Liver (tissue), 9 donors: Measurements from ENCODE around the gene GALNT9. TPM values are rescaled to one million over a fixed set of nuclear protein-coding genes. Genes with fewer than 3 reads are reported as not detected.

ENCODE experiments used
- DNase-seq: peaks from one replicate; pipeline ENCODE4 v3.0.0-alpha.2; 2017; ENCODE audit warnings: low spot score
- H3K27ac ChIP-seq, 2 donors: one replicate each; pipeline ENCODE4 v1.7.0; 2013; ENCODE audit warnings: inconsistent platforms in 2 of 2, low read length in 2 of 2, control low read depth in 1 of 2, low read depth in 1 of 2, mild to moderate bottlenecking in 1 of 2
- H3K27me3 ChIP-seq, 4 donors: one replicate each; pipeline versions ENCODE4 v1.6.1 to v1.7.0; 2013; ENCODE audit warnings: low read length in 3 of 4, inconsistent platforms in 1 of 4, mild to moderate bottlenecking in 1 of 4, moderate library complexity in 1 of 4; ENCODE audit not compliant: control insufficient read depth in 4 of 4, insufficient read depth in 4 of 4
- H3K36me3 ChIP-seq, 4 donors: one replicate each; pipeline versions ENCODE4 v1.6.1 to v1.7.0; 2013; ENCODE audit warnings: low read length in 3 of 4, mild to moderate bottlenecking in 3 of 4, low read depth in 1 of 4, moderate library complexity in 1 of 4; ENCODE audit not compliant: control insufficient read depth in 4 of 4, insufficient read depth in 3 of 4
- H3K4me1 ChIP-seq, 4 donors: one replicate each; pipeline versions ENCODE4 v1.6.1 to v1.7.0; 2013; ENCODE audit warnings: low read length in 3 of 4, mild to moderate bottlenecking in 3 of 4, moderate library complexity in 1 of 4; ENCODE audit not compliant: control insufficient read depth in 4 of 4, insufficient read depth in 4 of 4
- H3K4me3 ChIP-seq, 3 donors: one replicate each; pipeline versions ENCODE4 v1.6.1 to v1.7.0; 2013; ENCODE audit warnings: low read length in 3 of 3, control low read depth in 1 of 3, low read depth in 1 of 3, mild to moderate bottlenecking in 1 of 3
- H3K9ac ChIP-seq, 2 donors: one replicate each; pipeline ENCODE4 v1.7.0; 2013; ENCODE audit warnings: low read length in 2 of 2, mild to moderate bottlenecking in 2 of 2, moderate library complexity in 2 of 2, control low read depth in 1 of 2, low read depth in 1 of 2
- H3K9me3 ChIP-seq, 4 donors: one replicate each; pipeline versions ENCODE4 v1.6.1 to v1.7.0; 2013; ENCODE audit warnings: low read length in 3 of 4; ENCODE audit not compliant: control insufficient read depth in 4 of 4
- CTCF ChIP-seq: fragments of 150-350 bp; IDR thresholded peaks from 2 replicates; pipeline ENCODE4 v1.5.1; 2017; ENCODE audit warnings: improper control_type of control experiment, low read depth, low read length; ENCODE audit not compliant: missing input control
- EGR1 ChIP-seq, 2 donors: IDR thresholded peaks; 2 replicates each; pipeline ENCODE4 v1.6.1; 2016 to 2018; ENCODE audit warnings: antibody characterized with exemption in 2 of 2, low read depth in 2 of 2
- FOXA1 ChIP-seq: IDR thresholded peaks from 2 replicates; pipeline ENCODE4 v1.6.1; 2016; ENCODE audit warnings: antibody characterized with exemption
- FOXA2 ChIP-seq: IDR thresholded peaks from 2 replicates; pipeline ENCODE4 v1.6.1; 2016; ENCODE audit warnings: antibody characterized with exemption
- GABPA ChIP-seq, 2 donors: IDR thresholded peaks in 1 of 2; conservative IDR thresholded peaks in 1 of 2; 2 replicates each; pipeline ENCODE4 v1.6.1; 2016; ENCODE audit warnings: antibody characterized with exemption in 2 of 2, mild to moderate bottlenecking in 1 of 2, moderate library complexity in 1 of 2
- HNF4A ChIP-seq, 2 donors: conservative IDR thresholded peaks; 2 replicates each; pipeline ENCODE4 v1.6.1; 2016; ENCODE audit warnings: antibody characterized with exemption in 2 of 2, mild to moderate bottlenecking in 2 of 2
- HNF4G ChIP-seq: IDR thresholded peaks from 2 replicates; pipeline ENCODE4 v1.6.1; 2016; ENCODE audit warnings: antibody characterized with exemption
- MAX ChIP-seq: IDR thresholded peaks from 2 replicates; pipeline ENCODE4 v1.6.1; 2016; ENCODE audit warnings: antibody characterized with exemption
- RAD21 ChIP-seq, 2 donors: IDR thresholded peaks; 2 replicates each; pipeline ENCODE4 v1.6.1; 2016; ENCODE audit warnings: antibody characterized with exemption in 2 of 2, mild to moderate bottlenecking in 2 of 2
- RXRA ChIP-seq, 2 donors: IDR thresholded peaks; 2 replicates each; pipeline ENCODE4 v1.6.1; 2017 to 2018; ENCODE audit warnings: antibody characterized with exemption in 2 of 2, mild to moderate bottlenecking in 1 of 2
- SP1 ChIP-seq: IDR thresholded peaks from 2 replicates; pipeline ENCODE4 v1.6.1; 2018; ENCODE audit warnings: antibody characterized with exemption, mild to moderate bottlenecking
- TAF1 ChIP-seq: conservative IDR thresholded peaks from 2 replicates; pipeline ENCODE4 v1.6.1; 2016; ENCODE audit warnings: antibody characterized with exemption, mild to moderate bottlenecking
- YY1 ChIP-seq: IDR thresholded peaks from 2 replicates; pipeline ENCODE4 v1.6.1; 2016; ENCODE audit warnings: antibody characterized with exemption, mild to moderate bottlenecking
- WGBS: extraction: QIAGEN DNeasy Blood & Tissue Kit; methylation state at CpG from one replicate; pipeline ENCODE4 v1.1.7; 2013; 5-methylcytosine and 5-hydroxymethylcytosine counted together
- polyA plus RNA-seq, 2 donors: library from polyadenylated mRNA; stranded (reverse) in 1 of 2; unstranded in 1 of 2; fragments of 200-250 nt in 1 of 2; fragments of >200 nt in 1 of 2; fragmentation: Nextera tagmentation in 1 of 2; extraction: Ambion mirVana in 1 of 2; gene quantifications; one replicate each; pipeline versions ENCODE4 v1.2.1 to v1.2.3, GENCODE V29; 2013 to 2015
- total RNA-seq, 2 donors: library from RNA; depleted of rRNA; stranded (reverse); fragments of >200 nt; gene quantifications; one replicate each; pipeline ENCODE4 v1.2.3, GENCODE V29; 2014
- TF ChIP-seq, protein P1 (sequence below): IDR thresholded peaks from 2 replicates; pipeline ENCODE4 v1.6.1; 2016; ENCODE audit warnings: antibody characterized with exemption, mild to moderate bottlenecking
- TF ChIP-seq, protein P2 (sequence below): IDR thresholded peaks from 2 replicates; pipeline ENCODE4 v1.6.1; 2016; ENCODE audit warnings: antibody characterized with exemption
- TF ChIP-seq, protein P3 (sequence below): IDR thresholded peaks from 2 replicates; pipeline ENCODE4 v1.6.1; 2016; ENCODE audit warnings: antibody characterized with exemption
- donor health status: healthy.
- donor health status: healthy.
- donor health status: healthy.
- donor health status: healthy.
- donor health status: healthy.

The GALNT9 gene
- total and polyA plus RNA-seq, 4 donors = 0.05 to 0.25 (median 0.09) TPM; not detected in 1

GRCh38 chr12:132315507-132315906 lies 13.9 kb downstream of the GALNT9 start:
- H3K27me3 ChIP-seq = no peaks in the 10 kb centered on the region

DNA sequence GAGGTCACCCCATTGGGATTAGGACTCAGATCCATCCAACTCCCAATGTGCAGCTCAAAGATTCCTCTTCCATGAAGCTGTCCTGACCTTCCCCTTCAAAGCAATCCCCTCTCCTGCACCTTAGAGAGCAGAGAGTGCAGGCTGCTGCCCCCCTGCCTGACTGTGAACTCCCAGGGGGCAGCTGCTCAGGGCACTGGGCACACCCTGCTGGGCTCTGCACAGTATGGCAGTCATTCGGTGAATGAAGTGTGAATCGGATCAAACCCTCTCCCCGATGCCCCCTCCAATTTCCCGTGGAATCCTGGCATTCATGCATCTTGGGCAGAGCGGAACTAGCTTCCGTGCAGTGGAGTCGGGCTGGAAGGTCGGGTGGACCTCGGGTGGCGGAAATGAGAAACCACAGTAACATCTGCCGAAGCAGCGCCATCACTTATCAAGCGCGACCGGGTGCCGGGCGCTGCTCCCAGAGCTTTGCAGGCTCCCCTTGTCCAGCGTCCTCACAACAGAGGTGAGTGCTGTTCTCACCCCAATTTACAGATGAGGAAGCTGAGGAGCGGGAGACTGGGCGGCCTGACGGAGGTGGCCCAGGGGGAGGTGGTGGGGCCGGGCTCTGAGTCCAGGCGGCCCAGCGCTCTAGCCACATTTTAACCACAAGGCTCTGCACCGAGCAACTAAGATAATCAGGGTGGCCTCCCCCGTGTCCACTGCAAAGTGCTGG lies 14.7 kb downstream of the GALNT9 start:
- no peak overlapping the region for H3K27ac ChIP-seq
- H3K9me3 ChIP-seq = peaks cover 4 to 9% (median 7%) of the 10 kb centered on the region in 4 donors
- H3K4me1 ChIP-seq = no peaks in the 10 kb centered on the region
- TF ChIP-seq MAX (no peak), RXRA (IDR thresholded peaks at IDR 0.05) (no peak), GABPA (IDR thresholded peaks at IDR 0.05 in 1 of 2, conservative IDR thresholded peaks at IDR 0.05 in 1 of 2) (no peak), EGR1 (IDR thresholded peaks at IDR 0.05; ENCODE audit: low read depth in 2 of 2) (no peak), HNF4A (conservative IDR thresholded peaks at IDR 0.05) (no peak), TAF1 (no peak), HNF4G (no peak), CTCF (no peak), FOXA1 (no peak), YY1 (no peak), RAD21 (IDR thresholded peaks at IDR 0.05) (no peak), FOXA2 (no peak), SP1 (no peak)
- TF ChIP-seq, protein P1, sequence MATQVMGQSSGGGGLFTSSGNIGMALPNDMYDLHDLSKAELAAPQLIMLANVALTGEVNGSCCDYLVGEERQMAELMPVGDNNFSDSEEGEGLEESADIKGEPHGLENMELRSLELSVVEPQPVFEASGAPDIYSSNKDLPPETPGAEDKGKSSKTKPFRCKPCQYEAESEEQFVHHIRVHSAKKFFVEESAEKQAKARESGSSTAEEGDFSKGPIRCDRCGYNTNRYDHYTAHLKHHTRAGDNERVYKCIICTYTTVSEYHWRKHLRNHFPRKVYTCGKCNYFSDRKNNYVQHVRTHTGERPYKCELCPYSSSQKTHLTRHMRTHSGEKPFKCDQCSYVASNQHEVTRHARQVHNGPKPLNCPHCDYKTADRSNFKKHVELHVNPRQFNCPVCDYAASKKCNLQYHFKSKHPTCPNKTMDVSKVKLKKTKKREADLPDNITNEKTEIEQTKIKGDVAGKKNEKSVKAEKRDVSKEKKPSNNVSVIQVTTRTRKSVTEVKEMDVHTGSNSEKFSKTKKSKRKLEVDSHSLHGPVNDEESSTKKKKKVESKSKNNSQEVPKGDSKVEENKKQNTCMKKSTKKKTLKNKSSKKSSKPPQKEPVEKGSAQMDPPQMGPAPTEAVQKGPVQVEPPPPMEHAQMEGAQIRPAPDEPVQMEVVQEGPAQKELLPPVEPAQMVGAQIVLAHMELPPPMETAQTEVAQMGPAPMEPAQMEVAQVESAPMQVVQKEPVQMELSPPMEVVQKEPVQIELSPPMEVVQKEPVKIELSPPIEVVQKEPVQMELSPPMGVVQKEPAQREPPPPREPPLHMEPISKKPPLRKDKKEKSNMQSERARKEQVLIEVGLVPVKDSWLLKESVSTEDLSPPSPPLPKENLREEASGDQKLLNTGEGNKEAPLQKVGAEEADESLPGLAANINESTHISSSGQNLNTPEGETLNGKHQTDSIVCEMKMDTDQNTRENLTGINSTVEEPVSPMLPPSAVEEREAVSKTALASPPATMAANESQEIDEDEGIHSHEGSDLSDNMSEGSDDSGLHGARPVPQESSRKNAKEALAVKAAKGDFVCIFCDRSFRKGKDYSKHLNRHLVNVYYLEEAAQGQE = no peak
- TF ChIP-seq, protein P2, sequence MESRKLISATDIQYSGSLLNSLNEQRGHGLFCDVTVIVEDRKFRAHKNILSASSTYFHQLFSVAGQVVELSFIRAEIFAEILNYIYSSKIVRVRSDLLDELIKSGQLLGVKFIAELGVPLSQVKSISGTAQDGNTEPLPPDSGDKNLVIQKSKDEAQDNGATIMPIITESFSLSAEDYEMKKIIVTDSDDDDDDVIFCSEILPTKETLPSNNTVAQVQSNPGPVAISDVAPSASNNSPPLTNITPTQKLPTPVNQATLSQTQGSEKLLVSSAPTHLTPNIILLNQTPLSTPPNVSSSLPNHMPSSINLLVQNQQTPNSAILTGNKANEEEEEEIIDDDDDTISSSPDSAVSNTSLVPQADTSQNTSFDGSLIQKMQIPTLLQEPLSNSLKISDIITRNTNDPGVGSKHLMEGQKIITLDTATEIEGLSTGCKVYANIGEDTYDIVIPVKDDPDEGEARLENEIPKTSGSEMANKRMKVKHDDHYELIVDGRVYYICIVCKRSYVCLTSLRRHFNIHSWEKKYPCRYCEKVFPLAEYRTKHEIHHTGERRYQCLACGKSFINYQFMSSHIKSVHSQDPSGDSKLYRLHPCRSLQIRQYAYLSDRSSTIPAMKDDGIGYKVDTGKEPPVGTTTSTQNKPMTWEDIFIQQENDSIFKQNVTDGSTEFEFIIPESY = no peak
- TF ChIP-seq, protein P3, sequence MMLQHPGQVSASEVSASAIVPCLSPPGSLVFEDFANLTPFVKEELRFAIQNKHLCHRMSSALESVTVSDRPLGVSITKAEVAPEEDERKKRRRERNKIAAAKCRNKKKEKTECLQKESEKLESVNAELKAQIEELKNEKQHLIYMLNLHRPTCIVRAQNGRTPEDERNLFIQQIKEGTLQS = no peak
- WGBS = 86% methylated on average over 26 of the region's 26 CpGs
- no peaks in the 10 kb centered on the region for H3K36me3 ChIP-seq
- no peak for DNase-seq
- no peak overlapping the region for H3K9ac ChIP-seq
- no peak overlapping the region for H3K4me3 ChIP-seq
- H3K27me3 ChIP-seq = no peaks in the 10 kb centered on the region

More at GRCh38 chr12:132315507-132315906, 13.9 kb downstream of the GALNT9 start:
- TF ChIP-seq FOXA1 (no peak), RXRA (IDR thresholded peaks at IDR 0.05) (no peak), SP1 (no peak), FOXA2 (no peak), YY1 (no peak), RAD21 (IDR thresholded peaks at IDR 0.05) (no peak), MAX (no peak), HNF4A (conservative IDR thresholded peaks at IDR 0.05) (no peak)
- no peak for DNase-seq
- no peak overlapping the region for H3K4me3 ChIP-seq
- H3K9me3 ChIP-seq = peaks cover 4 to 9% (median 7%) of the 10 kb centered on the region in 4 donors
- WGBS = 87% methylated on average over 19 of the region's 19 CpGs
- no peaks in the 10 kb centered on the region for H3K4me1 ChIP-seq
- no peak overlapping the region for H3K27ac ChIP-seq
- no peak overlapping the region for H3K9ac ChIP-seq
- H3K36me3 ChIP-seq = no peaks in the 10 kb centered on the region
